ENCODE data around the gene SHISAL1. TPM values are rescaled to one million over a fixed set of nuclear protein-coding genes. Genes with fewer than 3 reads are reported as not detected.

Gene SHISAL1
- total and polyA plus RNA-seq, 10 of the 15 experiments (the other 5 are each of a cell fraction or from before 2014, with no cell fraction given): not detected

DNA sequence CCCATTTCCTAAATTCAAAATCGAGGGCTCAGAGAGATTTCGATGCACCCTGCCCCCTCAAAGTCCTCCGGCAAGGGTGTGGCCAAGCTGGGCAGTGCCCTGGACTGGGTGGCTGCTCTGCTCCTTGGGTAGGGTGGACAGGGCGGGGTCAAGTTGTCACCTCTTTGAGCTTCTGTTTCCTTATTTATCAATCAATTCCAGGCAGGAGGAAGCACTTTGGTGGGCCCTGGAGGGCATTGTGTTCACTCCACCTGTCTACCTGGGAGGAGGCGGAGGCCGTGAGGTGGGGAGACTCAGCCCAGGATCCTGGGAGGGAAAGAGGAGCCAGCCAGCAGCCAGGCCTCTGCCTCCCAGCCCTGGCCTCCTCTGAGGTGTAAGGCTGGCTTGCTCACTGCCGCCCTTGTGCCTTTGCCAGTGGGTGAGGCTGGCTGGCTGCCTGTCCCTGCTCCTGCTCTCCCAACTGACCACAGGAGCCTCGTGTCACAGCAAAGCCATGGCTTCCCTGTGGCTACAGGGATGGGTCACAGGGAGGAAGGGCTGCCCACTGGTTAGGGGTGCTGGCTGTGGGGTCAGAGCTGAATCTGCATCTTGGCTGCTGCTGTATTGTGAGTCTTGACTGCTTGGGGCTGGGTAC, 25.5 kb upstream of the SHISAL1 start:
- in situ Hi-C loops (cut with MboI) (no loop called here), intact Hi-C loops (cut with micrococcal nuclease; ENCODE audit: unreplicated experiment) (no loop called here)
- ChIA-PET SMC1A (ENCODE audit: uncharacterized antibody, unreplicated experiment) (no interaction called here), POLR2A (no interaction called here), RAD21 (ENCODE audit: unreplicated experiment) (no interaction called here), CTCF (no interaction called here)
- Histone ChIP-seq H2AFZ (ENCODE audit: control insufficient read depth, low read depth, low read length) (no peak overlapping the region), H3K4me1 (ENCODE audit: control insufficient read depth, insufficient read depth, low read length) (no peaks in the 10 kb centered on the region), H3K4me3 (no peak overlapping the region), H4K20me1 (ENCODE audit: control insufficient read depth, insufficient read depth) (no peaks in the 10 kb centered on the region), H3K4me2 (ENCODE audit: control insufficient read depth, insufficient read depth) (no peak overlapping the region), H3K9me3 (replicated peaks; ENCODE audit: control insufficient read depth, insufficient read depth, low read length) (no peaks in the 10 kb centered on the region), H3K27me3 (replicated peaks in 1 of 2; ENCODE audit: control insufficient read depth in 2 of 2, insufficient read depth in 2 of 2, low read length in 1 of 2) (no peaks in the 10 kb centered on the region; a peak in 1 of 4 replicates), H3K9ac (ENCODE audit: control insufficient read depth, insufficient read depth, low read length) (no peak overlapping the region), H3K79me2 (ENCODE audit: control insufficient read depth, insufficient read depth, low read length) (no peaks in the 10 kb centered on the region), H3K27ac (ENCODE audit: control insufficient read depth, insufficient read depth) (no peak overlapping the region), H3K36me3 (ENCODE audit: control insufficient read depth in 2 of 2, insufficient read depth in 2 of 2, low read length in 1 of 2) (no peaks in the 10 kb centered on the region)
- DNase-seq (ENCODE audit: low read depth, low spot score) (no peak), FAIRE-seq (no peak), ATAC-seq (no peak)
- WGBS (ENCODE audit: insufficient coverage, insufficient replicate concordance, low lambda C conversion rate, missing lambda C conversion rate): 30% methylated on average over 8 of the region's 8 CpGs
- BruUV-seq (replicated peaks): no TSS peak
- TF ChIP-seq, protein P1, sequence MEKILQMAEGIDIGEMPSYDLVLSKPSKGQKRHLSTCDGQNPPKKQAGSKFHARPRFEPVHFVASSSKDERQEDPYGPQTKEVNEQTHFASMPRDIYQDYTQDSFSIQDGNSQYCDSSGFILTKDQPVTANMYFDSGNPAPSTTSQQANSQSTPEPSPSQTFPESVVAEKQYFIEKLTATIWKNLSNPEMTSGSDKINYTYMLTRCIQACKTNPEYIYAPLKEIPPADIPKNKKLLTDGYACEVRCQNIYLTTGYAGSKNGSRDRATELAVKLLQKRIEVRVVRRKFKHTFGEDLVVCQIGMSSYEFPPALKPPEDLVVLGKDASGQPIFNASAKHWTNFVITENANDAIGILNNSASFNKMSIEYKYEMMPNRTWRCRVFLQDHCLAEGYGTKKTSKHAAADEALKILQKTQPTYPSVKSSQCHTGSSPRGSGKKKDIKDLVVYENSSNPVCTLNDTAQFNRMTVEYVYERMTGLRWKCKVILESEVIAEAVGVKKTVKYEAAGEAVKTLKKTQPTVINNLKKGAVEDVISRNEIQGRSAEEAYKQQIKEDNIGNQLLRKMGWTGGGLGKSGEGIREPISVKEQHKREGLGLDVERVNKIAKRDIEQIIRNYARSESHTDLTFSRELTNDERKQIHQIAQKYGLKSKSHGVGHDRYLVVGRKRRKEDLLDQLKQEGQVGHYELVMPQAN (conservative IDR thresholded peaks at IDR 0.05): no peak
- TF ChIP-seq RB1 (IDR thresholded peaks at IDR 0.05; ENCODE audit: borderline replicate concordance) (no peak), DPF2 (IDR thresholded peaks at IDR 0.05) (no peak), ASH2L (IDR thresholded peaks at IDR 0.05; ENCODE audit: borderline replicate concordance, low read depth) (no peak), BCL11A (IDR thresholded peaks at IDR 0.05; ENCODE audit: low read depth, low read length) (no peak)

DNA sequence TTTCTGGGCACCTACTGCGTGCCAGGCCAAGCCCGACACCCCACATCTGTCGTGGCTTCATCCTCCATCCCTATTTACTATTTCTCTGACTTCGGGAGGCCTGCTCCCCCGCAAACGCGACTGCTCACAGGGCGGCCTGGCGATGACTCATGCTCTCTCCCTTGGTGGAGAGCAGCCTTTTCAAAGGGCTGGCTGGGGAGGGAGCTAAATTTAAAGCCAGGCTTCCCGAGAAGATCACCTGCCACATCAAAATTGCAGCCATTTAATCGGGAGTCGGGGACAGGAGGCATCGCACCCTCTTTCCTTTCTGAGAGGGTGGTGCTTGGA, 24.9 kb upstream of the SHISAL1 start:
- Histone ChIP-seq H3K27ac (ENCODE audit: control insufficient read depth, insufficient read depth) (no peak overlapping the region), H3K9ac (ENCODE audit: control insufficient read depth, insufficient read depth, low read length) (no peak overlapping the region), H4K20me1 (ENCODE audit: control insufficient read depth, insufficient read depth) (no peaks in the 10 kb centered on the region), H3K36me3 (ENCODE audit: control insufficient read depth in 2 of 2, insufficient read depth in 2 of 2, low read length in 1 of 2) (no peaks in the 10 kb centered on the region), H3K9me3 (replicated peaks; ENCODE audit: control insufficient read depth, insufficient read depth, low read length) (no peaks in the 10 kb centered on the region), H3K4me3 (no peak overlapping the region), H3K27me3 (replicated peaks in 1 of 2; ENCODE audit: control insufficient read depth in 2 of 2, insufficient read depth in 2 of 2, low read length in 1 of 2) (peaks cover 0 to 1% of the 10 kb centered on the region in 2 experiments; a peak in 2 of 4 replicates), H3K4me1 (ENCODE audit: control insufficient read depth, insufficient read depth, low read length) (no peaks in the 10 kb centered on the region), H3K79me2 (ENCODE audit: control insufficient read depth, insufficient read depth, low read length) (no peaks in the 10 kb centered on the region), H2AFZ (ENCODE audit: control insufficient read depth, low read depth, low read length) (no peak overlapping the region), H3K4me2 (ENCODE audit: control insufficient read depth, insufficient read depth) (no peak overlapping the region)
- ChIA-PET SMC1A (ENCODE audit: uncharacterized antibody, unreplicated experiment) (interaction anchor here (0.7 kb wide), 1 partner anchor 321 kb away, joined by 3 read pairs; no protein-coding TSS in a partner anchor), CTCF (no interaction called here), RAD21 (ENCODE audit: unreplicated experiment) (no interaction called here), POLR2A (no interaction called here)
- intact Hi-C loops (cut with micrococcal nuclease; ENCODE audit: unreplicated experiment) (no loop called here), in situ Hi-C loops (cut with MboI) (no loop called here)
- TF ChIP-seq RCOR1 (conservative IDR thresholded peaks at IDR 0.05; ENCODE audit: low read depth, low read length): no peak
- TF ChIP-seq STAT3 (IDR thresholded peaks at IDR 0.05; ENCODE audit: low read depth, low read length): no peak
- TF ChIP-seq MEF2B (IDR thresholded peaks at IDR 0.05; ENCODE audit: partially characterized antibody, poor library complexity, severe bottlenecking): no peak
- TF ChIP-seq MYC (IDR thresholded peaks at IDR 0.05; ENCODE audit: insufficient read depth, insufficient read length, insufficient replicate concordance, low read length, severe bottlenecking): no peak
- TF ChIP-seq SUPT20H (IDR thresholded peaks at IDR 0.05; ENCODE audit: borderline replicate concordance, control insufficient read depth, low read depth, low read length): no peak
- no peak for TF ChIP-seq PAX5 (IDR thresholded peaks at IDR 0.05; ENCODE audit: borderline replicate concordance, low read depth, low read length)
- TF ChIP-seq, protein P2, sequence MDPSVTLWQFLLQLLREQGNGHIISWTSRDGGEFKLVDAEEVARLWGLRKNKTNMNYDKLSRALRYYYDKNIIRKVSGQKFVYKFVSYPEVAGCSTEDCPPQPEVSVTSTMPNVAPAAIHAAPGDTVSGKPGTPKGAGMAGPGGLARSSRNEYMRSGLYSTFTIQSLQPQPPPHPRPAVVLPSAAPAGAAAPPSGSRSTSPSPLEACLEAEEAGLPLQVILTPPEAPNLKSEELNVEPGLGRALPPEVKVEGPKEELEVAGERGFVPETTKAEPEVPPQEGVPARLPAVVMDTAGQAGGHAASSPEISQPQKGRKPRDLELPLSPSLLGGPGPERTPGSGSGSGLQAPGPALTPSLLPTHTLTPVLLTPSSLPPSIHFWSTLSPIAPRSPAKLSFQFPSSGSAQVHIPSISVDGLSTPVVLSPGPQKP (IDR thresholded peaks at IDR 0.05; ENCODE audit: low read depth, low read length): no peak
- 46% methylated on average over 13 of the region's 13 CpGs for WGBS (ENCODE audit: insufficient coverage, insufficient replicate concordance, low lambda C conversion rate, missing lambda C conversion rate)
- ATAC-seq: no peak
- no peak for FAIRE-seq
- no TSS peak for BruUV-seq (replicated peaks)
- no peak for DNase-seq (ENCODE audit: low read depth, low spot score)

All from GM12878 (cell line).